ENCODE results near the gene ANGPTL1. TPM values are rescaled to one million over a fixed set of nuclear protein-coding genes. Genes with fewer than 3 reads are reported as not detected.

Gene ANGPTL1
- polyA plus RNA-seq, 5 donors, result 7.8 to 13.1 (median 11.3) TPM

Other genes starting within 250 kb of the ANGPTL1 start
- gene RALGPS2, start 145.8 kb downstream of the ANGPTL1 start, polyA plus RNA-seq (ENCODE audit: insufficient read depth in 1 of 5, insufficient read length in 5 of 5, low replicate concordance in 1 of 5), result 10 to 100 TPM; 12.9 to 22.4 (median 21.1) TPM
- gene FAM20B, start 154.8 kb upstream of the ANGPTL1 start, polyA plus RNA-seq (ENCODE audit: insufficient read depth in 1 of 5, insufficient read length in 5 of 5, low replicate concordance in 1 of 5), result 10 to 100 TPM; 25.2 to 37.1 (median 35.2) TPM
- 10 to 100 TPM; 21.9 to 29.4 (median 25.5) TPM for gene TOR3A, start 211.0 kb upstream of the ANGPTL1 start, polyA plus RNA-seq (ENCODE audit: insufficient read depth in 1 of 5, insufficient read length in 5 of 5, low replicate concordance in 1 of 5)

Measured in right lung (tissue), 5 donors.